Heart left ventricle (tissue), 16 donors: ENCODE measurements around the gene FAM72B. TPM values are rescaled to one million over a fixed set of nuclear protein-coding genes. Genes with fewer than 3 reads are reported as not detected.
"Not testable (repeated sequence)": the region's sequence is repeated elsewhere in the genome, so short reads cannot be mapped to it uniquely, and the experiment has no call there.

Source experiments
- ATAC-seq, 4 donors: fragments of 200-7000 bp; cut with Tn5 transposase; one replicate each; pipeline ENCODE4 v1.9.1; 2020 to 2022; ENCODE audit warnings: moderate library complexity in 4 of 4, mild to moderate bottlenecking in 3 of 4, moderate number of reproducible peaks in 1 of 4
- DNase-seq, 5 donors: peaks; one replicate each; pipeline ENCODE4 v3.0.0-alpha.2; 2020
- H3K27ac ChIP-seq, 12 donors: fragments of 200-600 bp; sonication (generic) in 4 of 12; one replicate each; pipeline versions ENCODE4 v1.5.0 to v1.8.0; 2016 to 2022; ENCODE audit warnings: mild to moderate bottlenecking in 2 of 12
- H3K27me3 ChIP-seq, 9 donors: fragments of 200-600 bp; sonication (generic) in 2 of 9; one replicate each; pipeline versions ENCODE4 v1.5.1 to v1.8.0; 2016 to 2022; ENCODE audit warnings: mild to moderate bottlenecking in 3 of 9
- H3K36me3 ChIP-seq, 9 donors: fragments of 200-600 bp; sonication (generic) in 2 of 9; one replicate each; pipeline versions ENCODE4 v1.5.0 to v1.8.0; 2018 to 2022; ENCODE audit warnings: mild to moderate bottlenecking in 2 of 9
- H3K4me1 ChIP-seq, 12 donors: fragments of 200-600 bp; sonication (generic) in 4 of 12; one replicate each; pipeline versions ENCODE4 v1.5.0 to v1.8.0; 2016 to 2022; ENCODE audit warnings: mild to moderate bottlenecking in 3 of 12
- H3K4me3 ChIP-seq, 12 donors: fragments of 200-600 bp; sonication (generic) in 4 of 12; one replicate each; pipeline versions ENCODE4 v1.5.0 to v1.8.0; 2017 to 2022; ENCODE audit warnings: mild to moderate bottlenecking in 9 of 12, moderate library complexity in 4 of 12
- H3K9me3 ChIP-seq, 12 donors: fragments of 200-600 bp; sonication (generic) in 4 of 12; one replicate each; pipeline versions ENCODE4 v1.5.0 to v1.8.0; 2016 to 2022; ENCODE audit warnings: mild to moderate bottlenecking in 1 of 12
- POLR2A ChIP-seq, 2 donors: fragments of 450-650 bp; IDR thresholded peaks; one replicate each; pipeline ENCODE4 v1.6.1; 2017; ENCODE audit warnings: antibody characterized with exemption in 2 of 2, mild to moderate bottlenecking in 2 of 2, moderate library complexity in 2 of 2
- WGBS, 4 donors: extraction: QIAGEN DNeasy Blood & Tissue Kit in 2 of 4; methylation state at CpG; one replicate each; pipeline versions ENCODE4 v1.1.5 to v1.1.7; 2013 to 2018; 5-methylcytosine and 5-hydroxymethylcytosine counted together
- intact Hi-C, 10 donors: fragments of 100-400 bp; cut with DNase I; formaldehyde crosslinking; loops; one replicate each; pipeline versions ENCODE4 v1.11.1 to v1.14.2; 2022
- long read RNA-seq, 3 donors: library from polyadenylated mRNA; unstranded; transcript quantifications; one replicate each; pipeline ENCODE4 v2.0.0, GENCODE V29; 2020 to 2021
- polyA plus RNA-seq, 2 donors: library from polyadenylated mRNA; stranded (reverse); fragments of 200-250 nt; gene quantifications; one replicate each; pipeline ENCODE4 v1.2.3, GENCODE V29; 2013
- total RNA-seq, 9 donors: library from RNA; depleted of rRNA in 2 of 9; stranded (reverse); fragments of >200 nt in 2 of 9; fragmentation: NEBNext Ultra II Directional in 3 of 9; extraction: Animal tissue kit (Norgen Biotek cat#: 25700) in 3 of 9; gene quantifications; one replicate each; pipeline versions ENCODE4 v1.1.0 to v1.2.4, GENCODE V29; 2016 to 2023
- donor health status: ischemic (EF 13 %, LVEDD 7.1; RV severe dilation, severe dysfunction).
- donor health status: healthy with polysubstance abuse.
- donor health status: DM: no; HTN: yes; CAD: no.
- donor health status: DM: no; HTN: no; CAD: no.
- donor health status: ischemic (EF 25% LVEDD 6.9; RV normal size, moderate dysfunction).
- donor health status: ischemic (EF 25% LVEDD 5.7; RV mildly dilated, moderate dysfunction).
- donor health status: healthy.
- donor health status: DM: yes; HTN: yes; CAD: no.
- donor health status: ischemic (EF 35%, LVEDD 5.7; RV mildly dilated, moderate dysfunction).
- donor health status: nonischemic (EF 11% LVEDD 7.7; RV severe dilation, severe dysfunction).
- donor health status: DM: yes; HTN: yes; CAD: no.
- donor health status: PGD.
- donor health status: ischemic (EF 29% LVEDD 5.4; RV normal size, mild dysfunction).
- donor health status: nonischemic (EF 23%, LVEDD 6.1; RV moderate dilation, normal function).

FAM72B gene
- total RNA-seq (1 to 10 TPM in 1 of 9 donors, under 1 TPM in 5, not detected in 3; 0.20 to 2.1 (median 0.56) TPM), polyA plus RNA-seq (under 1 TPM in 1 of 2 donors, not detected in 1; 0.14 TPM)
- long read RNA-seq, donor 1, partial matches to known transcripts, result 0 of 1 reads
- long read RNA-seq, donor 1, other reads (novel, unspliced or antisense), result 0 of 1 reads
- long read RNA-seq, donor 2, partial matches to known transcripts, result 0 of 2 reads
- long read RNA-seq, donor 2, other reads (novel, unspliced or antisense), result 0 of 2 reads
- long read RNA-seq, donor 3, result 0 reads

DNA sequence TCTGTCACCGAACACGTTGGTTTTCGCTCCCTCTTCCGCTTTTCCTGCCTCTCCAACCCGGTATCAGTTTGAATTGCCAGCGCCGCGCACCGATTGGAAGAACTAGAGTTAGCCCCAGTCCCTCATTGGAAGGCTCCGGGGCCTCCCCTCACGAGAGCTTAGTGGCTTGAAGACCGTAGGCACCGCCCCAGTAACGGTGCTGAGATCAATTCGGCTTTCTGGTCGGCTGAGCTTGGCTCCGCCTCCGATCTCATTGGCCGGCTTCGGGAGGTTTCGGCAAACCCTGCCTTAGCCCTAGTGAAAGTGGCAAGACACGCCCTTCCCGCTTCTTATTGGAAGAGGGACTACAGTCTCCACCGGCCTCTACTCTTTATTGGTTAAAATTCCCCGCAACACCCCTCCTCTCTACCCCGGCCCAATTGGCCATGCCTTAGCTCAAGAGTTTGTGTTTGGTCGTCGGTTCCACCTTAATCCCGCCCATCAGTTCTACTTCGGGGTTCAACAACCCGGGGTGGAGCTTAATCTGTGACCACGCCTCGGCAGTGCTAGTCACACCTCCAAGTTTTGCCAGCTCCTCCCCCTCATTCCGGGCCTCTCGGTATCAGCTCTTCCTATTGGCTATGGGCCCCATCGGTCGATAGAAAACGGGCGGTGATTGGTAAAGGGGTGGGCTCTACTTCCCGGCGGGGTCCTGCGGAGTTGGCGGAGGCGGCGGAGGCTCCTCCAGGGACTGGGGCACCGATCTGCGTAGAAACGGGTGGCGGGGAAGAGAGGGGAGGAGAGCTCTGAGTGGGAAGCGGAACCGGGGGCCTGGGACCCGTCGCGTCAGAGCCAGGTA lies at the start of gene FAM72B, which contains the start of gene SRGAP2C:
Gene FAM72B, minus strand, starts transcription at position 51 of the 838 bp plus-strand sequence. CDS start 851 bp downstream, outside the sequence.
Gene SRGAP2C, plus strand, starts transcription at position 686 of the 838 bp plus-strand sequence. CDS start 2,472 bp downstream, outside the sequence.
- H3K4me1 ChIP-seq, H3K27me3 ChIP-seq, H3K36me3 ChIP-seq, H3K9me3 ChIP-seq, intact Hi-C loops: not testable (repeated sequence)
- ATAC-seq (peak; percentile 88 to 95 (median 93)), DNase-seq (peak; percentile 92 to 96 (median 95))
- H3K27ac ChIP-seq, result peak within 1 kb of the TSS in 8 of 12 donors; percentile 44 to 81 (median 68)
- peak in 1 of 2 donors; percentile 72 for TF ChIP-seq POLR2A (IDR thresholded peaks at IDR 0.05)
- 0 to 1% (median 1%) methylated on average over 21 to 38 of the region's 54 CpGs for WGBS, 4 donors
- peak within 1 kb of the TSS in 10 of 12 donors; percentile 38 to 59 (median 52) for H3K4me3 ChIP-seq

DNA sequence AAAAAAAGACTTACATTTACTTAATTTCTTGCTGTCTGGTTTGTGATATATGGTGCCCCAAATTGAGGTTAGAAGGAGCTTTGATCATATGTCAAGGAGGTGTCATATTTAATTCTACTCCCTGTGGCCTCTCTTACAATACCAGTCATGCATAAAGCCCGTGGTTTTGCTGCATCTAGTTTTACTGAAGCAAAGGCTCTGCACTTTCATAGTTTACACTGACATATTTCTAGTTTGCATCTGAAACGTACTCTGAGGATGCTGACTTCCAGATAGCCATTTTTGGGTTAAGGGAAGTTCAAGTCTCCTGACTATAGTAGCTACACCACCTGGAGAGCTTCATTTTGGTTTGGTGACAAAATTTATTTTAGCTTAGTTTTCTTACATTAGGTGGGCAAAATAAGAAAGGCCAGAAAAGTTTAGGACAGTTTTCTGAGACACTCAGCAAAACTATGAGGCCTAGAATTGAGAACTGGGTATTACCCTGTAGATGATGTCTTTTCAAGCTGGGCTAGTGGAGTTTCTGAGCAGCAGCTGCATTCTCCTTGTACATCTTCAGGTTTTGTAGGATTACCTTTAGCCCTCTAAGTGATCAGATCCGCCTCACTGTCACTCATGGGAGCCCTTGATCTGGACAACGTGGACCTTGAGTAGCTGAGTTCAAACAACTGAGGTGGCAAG lies 48.4 kb upstream of the FAM72B start:
- H3K4me1 ChIP-seq, ATAC-seq, H3K27ac ChIP-seq, intact Hi-C loops, H3K36me3 ChIP-seq, H3K4me3 ChIP-seq, H3K9me3 ChIP-seq, H3K27me3 ChIP-seq, DNase-seq: not testable (repeated sequence)
- WGBS, 4 donors, result 62 to 87% (median 73%) methylated on average over 1 to 3 of the region's 4 CpGs

DNA sequence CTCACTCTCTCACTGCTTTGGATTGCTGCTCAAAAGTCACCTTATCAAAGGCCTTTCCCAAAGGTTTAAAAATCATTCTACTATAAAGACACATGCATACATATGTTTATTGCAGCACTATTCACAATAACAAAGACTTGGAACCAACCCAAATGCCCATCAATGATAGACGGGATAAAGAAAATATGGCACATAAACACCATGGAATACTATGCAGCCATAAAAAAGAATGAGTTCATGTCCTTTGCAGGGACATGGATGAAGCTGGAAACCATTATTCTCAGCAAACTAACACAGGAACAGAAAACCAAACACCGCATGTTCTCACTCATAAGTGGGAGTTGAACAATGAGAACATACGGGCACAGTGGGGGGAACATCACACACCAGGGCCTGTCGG lies 46.5 kb upstream of the FAM72B start:
- intact Hi-C loops, H3K27me3 ChIP-seq, H3K9me3 ChIP-seq, H3K4me3 ChIP-seq, ATAC-seq, H3K36me3 ChIP-seq, H3K27ac ChIP-seq, H3K4me1 ChIP-seq, DNase-seq: not testable (repeated sequence)
- 62 to 81% (median 71%) methylated on average over 1 of the region's 4 CpGs for WGBS, 4 donors

DNA sequence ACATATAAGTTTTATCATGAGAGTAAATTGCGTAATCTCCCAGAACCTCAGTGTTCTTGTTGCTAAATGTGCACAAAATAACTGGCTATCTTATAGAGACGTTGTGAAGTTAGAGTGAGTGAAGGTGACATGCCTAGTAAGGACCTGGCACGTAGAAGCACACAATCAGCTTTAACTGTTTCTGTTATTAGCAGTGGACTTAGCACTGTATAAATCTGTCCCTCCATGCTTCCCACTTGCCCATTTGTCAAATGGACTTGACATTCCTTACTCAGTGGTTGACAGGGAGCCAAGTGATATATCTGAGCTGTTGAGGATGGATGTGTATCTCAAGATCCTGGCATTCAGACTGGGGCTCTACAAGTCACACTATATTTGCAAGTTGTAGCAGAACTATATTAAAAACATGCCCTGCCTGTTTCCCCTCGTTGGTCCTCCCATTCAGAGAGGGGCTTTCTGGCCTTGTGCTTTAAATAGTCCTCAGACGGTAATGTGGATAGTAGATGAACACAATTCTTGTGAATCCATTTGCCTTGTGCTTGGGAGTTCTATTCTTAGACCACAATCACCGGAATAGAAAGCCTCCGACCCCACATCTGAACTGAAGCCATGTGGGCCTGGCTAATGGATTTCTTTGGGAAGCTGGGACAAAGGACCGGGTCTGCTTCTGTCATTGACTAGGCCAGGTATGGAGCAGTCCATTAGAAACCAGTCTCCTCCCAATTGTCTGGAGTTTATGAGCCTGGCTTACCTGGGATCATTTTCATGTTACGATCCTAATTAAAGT lies 43.6 kb upstream of the FAM72B start:
- ATAC-seq, result peak in 3 of 4 donors; percentile 42 to 68 (median 66)
- H3K9me3 ChIP-seq, H3K36me3 ChIP-seq, H3K27me3 ChIP-seq, intact Hi-C loops, H3K4me3 ChIP-seq, H3K4me1 ChIP-seq: not testable (repeated sequence)
- peak overlapping the region in 1 of 12 donors; percentile 42 for H3K27ac ChIP-seq
- WGBS, 4 donors, result 19 to 67% (median 20%) methylated on average over 1 to 4 of the region's 9 CpGs
- DNase-seq, result peak in 1 of 5 donors; percentile 23

DNA sequence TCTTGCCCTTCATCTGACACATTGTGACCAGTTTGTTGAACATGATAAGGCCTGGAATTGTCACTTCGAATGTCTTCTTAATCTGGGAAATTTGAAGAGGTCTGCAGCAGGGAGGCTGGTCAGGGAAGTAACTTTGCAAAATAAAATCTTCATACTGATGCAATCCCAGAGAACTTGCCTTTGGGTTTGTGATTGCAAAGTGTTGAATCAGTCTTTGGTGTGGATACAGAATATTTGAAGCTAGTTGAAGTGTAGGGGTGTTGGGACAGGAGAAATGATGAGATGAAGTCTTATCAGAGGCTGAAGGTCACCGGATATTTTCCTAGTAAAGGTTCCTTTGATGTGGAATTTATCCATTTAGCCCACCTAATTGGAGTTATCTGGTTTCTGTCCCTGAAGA lies 42.8 kb upstream of the FAM72B start:
- intact Hi-C loops, H3K36me3 ChIP-seq, H3K4me3 ChIP-seq, H3K9me3 ChIP-seq, H3K4me1 ChIP-seq, DNase-seq, H3K27ac ChIP-seq, H3K27me3 ChIP-seq, ATAC-seq: not testable (repeated sequence)
- 77 to 86% (median 83%) methylated on average over 1 of the region's 2 CpGs; no CpG with 5 or more reads in 1 of the 4 donors for WGBS, 4 donors

DNA sequence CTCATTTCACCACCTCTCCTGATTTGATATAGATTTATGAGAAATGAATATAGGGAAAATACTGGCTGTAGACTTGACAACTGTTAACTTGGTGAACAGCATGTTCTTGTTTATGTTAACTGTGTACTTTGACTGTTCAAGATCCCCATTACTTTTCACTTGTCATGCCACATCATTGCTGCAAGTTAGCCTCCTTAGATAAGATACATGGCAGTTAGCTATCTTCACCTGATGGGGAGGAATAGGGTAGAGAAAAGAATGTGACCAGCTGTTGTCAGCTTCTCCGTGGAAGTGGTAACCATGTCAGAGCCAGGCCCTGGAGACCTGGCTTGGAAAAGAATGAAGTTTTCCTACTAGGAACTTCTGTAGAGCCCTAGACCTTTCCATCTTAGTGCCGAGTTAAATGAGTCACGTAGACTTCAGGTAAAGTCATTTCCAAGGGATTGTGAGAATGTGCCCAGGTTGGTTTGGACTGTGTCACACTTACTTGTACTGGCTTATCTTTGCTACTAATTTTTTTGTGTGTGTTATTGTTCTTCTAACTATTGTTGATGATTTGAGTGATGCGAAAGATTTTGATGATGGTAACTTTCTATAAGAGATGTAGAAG lies 42.3 kb upstream of the FAM72B start:
- H3K27ac ChIP-seq, H3K4me3 ChIP-seq, intact Hi-C loops, H3K27me3 ChIP-seq, ATAC-seq, H3K9me3 ChIP-seq, H3K36me3 ChIP-seq, H3K4me1 ChIP-seq, DNase-seq: not testable (repeated sequence)
- 87 to 92% (median 89%) methylated on average over 2 of the region's 4 CpGs; no CpG with 5 or more reads in 1 of the 4 donors for WGBS, 4 donors

DNA sequence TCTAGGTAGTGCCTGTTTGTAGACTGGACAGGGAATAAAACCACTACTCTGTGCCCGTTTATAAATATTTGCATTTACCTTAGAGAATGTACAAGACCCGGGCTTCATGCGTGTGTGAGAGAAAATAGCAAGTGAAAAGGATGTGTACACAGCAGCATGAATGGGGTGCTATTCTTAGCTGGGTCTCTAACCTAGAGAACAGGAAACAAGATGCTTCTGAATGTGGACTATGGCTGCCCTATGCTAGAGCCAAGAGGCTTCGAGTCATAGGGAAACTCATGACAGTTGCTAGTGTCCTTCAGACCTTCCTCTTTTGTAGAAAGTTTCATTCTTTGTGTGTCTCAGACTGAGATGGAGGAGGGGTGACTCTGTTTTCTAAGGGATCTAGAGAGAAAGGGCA lies 40.6 kb upstream of the FAM72B start:
- peak; percentile 57 to 88 (median 84) for ATAC-seq
- H3K4me1 ChIP-seq, intact Hi-C loops, H3K27me3 ChIP-seq, H3K27ac ChIP-seq, H3K4me3 ChIP-seq, DNase-seq, H3K9me3 ChIP-seq, H3K36me3 ChIP-seq: not testable (repeated sequence)
- 7 to 23% (median 20%) methylated on average over 3 of the region's 4 CpGs for WGBS, 4 donors

DNA sequence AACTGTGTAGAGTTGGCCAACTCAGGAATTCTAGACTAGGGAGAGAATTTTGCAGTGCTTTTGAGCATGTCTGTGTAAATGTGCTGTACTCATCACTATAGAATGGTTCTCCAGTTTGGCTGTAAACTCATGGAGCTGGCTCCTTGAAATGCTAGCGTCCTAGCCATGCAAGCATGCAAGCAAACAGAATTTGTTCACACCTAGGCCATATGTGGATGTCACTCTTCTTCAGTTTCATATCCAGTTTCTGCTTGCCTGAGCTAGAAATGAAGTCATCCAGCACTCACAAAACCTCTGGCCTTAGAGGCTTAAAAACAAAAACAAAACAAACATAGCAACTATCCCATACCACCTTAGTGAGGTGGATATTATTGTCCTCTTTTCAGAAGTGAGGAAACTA lies 37.6 kb upstream of the FAM72B start:
- DNase-seq, H3K27ac ChIP-seq, H3K4me3 ChIP-seq, H3K9me3 ChIP-seq, H3K27me3 ChIP-seq, intact Hi-C loops, H3K4me1 ChIP-seq, H3K36me3 ChIP-seq, ATAC-seq: not testable (repeated sequence)
- WGBS, 4 donors, result 93 to 100% (median 94%) methylated on average over 1 of the region's 1 CpG

DNA sequence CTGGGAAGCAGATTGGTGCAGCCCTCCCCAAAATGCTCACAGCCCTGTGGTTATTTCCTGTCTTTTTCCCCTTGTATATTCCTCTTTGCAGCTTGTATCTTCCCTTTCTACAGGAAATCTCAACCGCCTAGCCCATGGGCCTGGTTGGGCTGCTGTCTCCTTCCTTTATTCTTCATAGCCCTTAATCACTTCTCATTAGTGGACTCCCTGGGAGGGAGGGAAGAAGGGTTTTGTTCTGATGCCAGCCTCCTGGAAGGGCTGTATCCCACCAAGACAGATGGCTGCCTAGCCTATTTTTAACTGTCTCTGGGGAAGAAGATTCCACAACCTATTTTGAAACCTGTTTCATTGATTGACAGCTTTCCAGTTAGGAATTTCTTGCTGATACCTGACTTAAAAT lies 32.5 kb upstream of the FAM72B start:
- H3K27me3 ChIP-seq, H3K9me3 ChIP-seq, H3K27ac ChIP-seq, intact Hi-C loops, H3K4me3 ChIP-seq, ATAC-seq, DNase-seq, H3K4me1 ChIP-seq, H3K36me3 ChIP-seq: not testable (repeated sequence)
- WGBS, 4 donors, result no CpG with 5 or more reads among the region's 1 CpG
